IPS-20b (cell line): ENCODE data around the gene FMO3.

ENCODE experiments used
- H3K27ac ChIP-seq: one replicate; pipeline ENCODE4 v1.5.1; 2013; ENCODE audit warnings: low read length
- H3K27me3 ChIP-seq: 2 replicates; pipeline ENCODE4 v1.6.1; 2013; ENCODE audit warnings: mild to moderate bottlenecking, low read length, inconsistent platforms; ENCODE audit not compliant: insufficient read depth
- H3K36me3 ChIP-seq: 2 replicates; pipeline ENCODE4 v1.6.1; 2013; ENCODE audit warnings: low read depth, mild to moderate bottlenecking, inconsistent platforms, low read length, moderate library complexity; ENCODE audit not compliant: insufficient read depth
- H3K4me1 ChIP-seq: 2 replicates; pipeline ENCODE4 v1.6.1; 2013; ENCODE audit warnings: mild to moderate bottlenecking, control low read depth, inconsistent platforms, low read length, moderate library complexity; ENCODE audit not compliant: insufficient read depth
- H3K4me3 ChIP-seq: 2 replicates; pipeline ENCODE4 v1.5.1; 2013; ENCODE audit warnings: mild to moderate bottlenecking, low read length, inconsistent platforms
- H3K9ac ChIP-seq: 2 replicates; pipeline ENCODE4 v1.6.1; 2013; ENCODE audit warnings: low read depth, mild to moderate bottlenecking, inconsistent platforms, low read length, moderate library complexity
- H3K9me3 ChIP-seq: 2 replicates; pipeline ENCODE4 v1.6.1; 2013; ENCODE audit warnings: mild to moderate bottlenecking, low read depth, low read length, inconsistent platforms; ENCODE audit not compliant: insufficient read depth

FMO3 gene

DNA sequence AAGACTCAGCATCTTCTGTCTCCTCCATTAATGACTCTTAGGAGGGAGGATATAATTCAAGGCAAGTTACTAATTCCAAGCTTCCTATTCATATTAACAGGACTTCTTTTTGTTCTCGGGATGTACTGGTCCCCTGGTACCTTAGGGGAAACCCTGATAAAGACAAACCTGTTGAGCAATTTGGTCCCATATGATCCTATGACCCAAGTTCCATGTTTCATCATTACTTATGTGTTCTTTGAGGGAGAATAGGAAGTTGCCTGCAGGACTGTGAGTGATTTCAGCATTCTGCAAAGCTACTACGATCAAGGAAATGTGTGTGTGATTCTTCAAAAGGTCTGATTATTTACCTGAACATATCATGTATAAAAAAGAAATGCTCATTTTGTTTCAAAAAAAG, 5.8 kb upstream of the FMO3 start:
- H3K36me3 ChIP-seq = no peaks in the 10 kb centered on the region
- H3K27me3 ChIP-seq = no peaks in the 10 kb centered on the region
- no peaks in the 10 kb centered on the region for H3K4me1 ChIP-seq
- H3K9me3 ChIP-seq = no peaks in the 10 kb centered on the region
- no peak overlapping the region for H3K27ac ChIP-seq
- no peak overlapping the region for H3K4me3 ChIP-seq
- no peak overlapping the region for H3K9ac ChIP-seq

DNA sequence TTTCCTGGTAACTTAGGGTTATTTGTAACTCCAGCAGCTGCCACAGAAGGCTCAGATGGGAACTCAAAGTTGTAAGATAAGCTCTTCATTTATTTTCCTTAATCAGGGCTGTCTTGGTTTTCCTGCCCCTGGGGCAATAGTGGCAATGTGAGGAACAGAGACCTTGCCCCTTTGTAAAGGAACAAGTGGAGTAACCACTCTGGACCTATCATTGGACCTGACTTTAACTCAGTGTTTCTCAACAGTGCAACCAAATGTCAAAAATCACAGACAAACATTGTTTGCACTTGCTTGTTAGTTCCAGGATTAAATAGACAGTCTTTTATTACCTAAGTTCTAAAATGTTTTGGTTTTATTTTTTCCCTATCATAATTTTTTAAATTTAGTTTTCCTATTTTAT, 2.8 kb upstream of the FMO3 start:
- Histone ChIP-seq H3K36me3 (no peaks in the 10 kb centered on the region), H3K9me3 (no peaks in the 10 kb centered on the region), H3K27me3 (no peaks in the 10 kb centered on the region), H3K9ac (no peak overlapping the region), H3K4me1 (no peaks in the 10 kb centered on the region), H3K4me3 (no peak overlapping the region), H3K27ac (no peak overlapping the region)

DNA sequence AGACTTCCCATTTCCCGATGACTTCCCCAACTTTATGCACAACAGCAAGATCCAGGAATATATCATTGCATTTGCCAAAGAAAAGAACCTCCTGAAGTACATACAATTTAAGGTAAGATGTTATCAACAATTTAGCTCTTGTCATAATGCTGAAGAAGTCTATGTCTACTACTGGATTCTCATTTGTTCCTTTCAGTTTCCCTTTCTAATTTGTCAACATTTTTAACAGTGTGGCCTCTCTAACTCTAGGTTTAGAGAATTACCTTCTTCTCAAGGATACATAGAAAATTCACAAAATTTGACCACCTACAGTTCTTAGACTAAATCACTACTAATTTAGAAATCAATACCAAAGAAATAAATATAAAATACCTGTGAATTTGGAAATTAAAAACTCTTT, 13.2 kb downstream of the FMO3 start:
- H3K9me3 ChIP-seq = no peaks in the 10 kb centered on the region
- H3K4me1 ChIP-seq = no peaks in the 10 kb centered on the region
- H3K27me3 ChIP-seq = no peaks in the 10 kb centered on the region
- H3K27ac ChIP-seq = no peak overlapping the region
- no peaks in the 10 kb centered on the region for H3K36me3 ChIP-seq
- no peak overlapping the region for H3K4me3 ChIP-seq
- no peak overlapping the region for H3K9ac ChIP-seq

DNA sequence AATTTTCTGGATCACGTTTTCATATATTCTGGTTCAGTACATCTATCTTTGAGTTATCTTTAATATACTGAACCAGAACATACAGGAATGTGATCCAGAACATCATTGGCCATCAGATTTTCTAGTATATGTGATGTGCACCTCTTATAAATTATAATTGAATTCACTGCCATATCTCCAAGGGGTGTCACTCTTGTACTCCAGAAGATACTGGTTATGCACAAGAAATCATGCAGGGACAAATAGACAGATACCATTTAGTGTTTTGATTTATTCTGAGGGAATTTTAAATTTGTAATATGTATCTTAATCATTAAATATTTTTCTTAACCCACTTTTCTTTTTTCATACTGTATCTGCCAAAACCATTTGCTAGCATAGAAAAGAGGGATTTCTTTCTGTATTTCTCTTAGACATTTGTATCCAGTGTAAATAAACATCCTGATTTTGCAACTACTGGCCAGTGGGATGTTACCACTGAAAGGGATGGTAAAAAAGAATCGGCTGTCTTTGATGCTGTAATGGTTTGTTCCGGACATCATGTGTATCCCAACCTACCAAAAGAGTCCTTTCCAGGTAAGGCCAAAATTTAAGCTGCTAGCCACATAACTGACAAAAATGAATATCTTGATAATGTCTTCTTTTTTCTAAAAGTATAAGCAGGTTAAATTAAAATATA, 16.7 kb downstream of the FMO3 start:
- no peak overlapping the region for H3K27ac ChIP-seq
- H3K9me3 ChIP-seq = no peaks in the 10 kb centered on the region
- H3K36me3 ChIP-seq = no peaks in the 10 kb centered on the region
- no peaks in the 10 kb centered on the region for H3K27me3 ChIP-seq
- no peak overlapping the region for H3K4me3 ChIP-seq
- no peaks in the 10 kb centered on the region for H3K4me1 ChIP-seq
- H3K9ac ChIP-seq = no peak overlapping the region

DNA sequence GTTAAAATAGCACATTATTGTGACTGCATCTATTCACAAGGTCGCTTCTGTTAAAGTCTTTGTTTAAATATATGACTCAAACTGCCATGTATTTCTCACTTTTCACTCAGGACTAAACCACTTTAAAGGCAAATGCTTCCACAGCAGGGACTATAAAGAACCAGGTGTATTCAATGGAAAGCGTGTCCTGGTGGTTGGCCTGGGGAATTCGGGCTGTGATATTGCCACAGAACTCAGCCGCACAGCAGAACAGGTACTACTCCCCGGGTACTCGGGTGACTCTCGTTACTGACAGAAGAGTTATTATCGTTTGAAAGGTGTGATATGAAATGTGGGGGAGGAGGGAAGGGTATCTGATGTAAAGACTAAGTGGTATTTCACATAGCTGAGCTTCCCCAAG, 17.3 kb downstream of the FMO3 start:
- Histone ChIP-seq H3K4me3 (no peak overlapping the region), H3K36me3 (no peaks in the 10 kb centered on the region), H3K27me3 (no peaks in the 10 kb centered on the region), H3K4me1 (no peaks in the 10 kb centered on the region), H3K9ac (no peak overlapping the region), H3K27ac (no peak overlapping the region), H3K9me3 (no peaks in the 10 kb centered on the region)

DNA sequence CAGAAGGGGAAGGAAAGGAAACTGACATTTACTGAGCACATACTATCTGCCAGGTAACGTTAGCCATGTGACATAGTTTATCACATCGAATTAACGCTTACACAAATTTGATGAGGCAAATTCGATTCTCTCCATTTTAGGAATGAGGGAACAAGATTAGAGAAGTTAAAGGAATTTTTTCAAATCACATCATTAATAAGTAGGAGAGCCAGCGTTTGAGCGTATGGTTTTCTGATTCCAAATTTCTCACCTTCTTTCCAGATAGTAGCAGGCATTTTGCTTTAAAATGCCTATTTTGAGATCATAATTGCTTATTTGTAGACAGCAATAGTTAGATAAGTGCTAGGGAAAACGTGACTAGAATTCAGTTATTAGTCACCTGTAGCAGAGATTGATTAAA, 19.3 kb downstream of the FMO3 start:
- Histone ChIP-seq H3K4me3 (no peak overlapping the region), H3K9me3 (no peaks in the 10 kb centered on the region), H3K27me3 (no peaks in the 10 kb centered on the region), H3K36me3 (no peaks in the 10 kb centered on the region), H3K4me1 (no peaks in the 10 kb centered on the region), H3K9ac (no peak overlapping the region), H3K27ac (no peak overlapping the region)

DNA sequence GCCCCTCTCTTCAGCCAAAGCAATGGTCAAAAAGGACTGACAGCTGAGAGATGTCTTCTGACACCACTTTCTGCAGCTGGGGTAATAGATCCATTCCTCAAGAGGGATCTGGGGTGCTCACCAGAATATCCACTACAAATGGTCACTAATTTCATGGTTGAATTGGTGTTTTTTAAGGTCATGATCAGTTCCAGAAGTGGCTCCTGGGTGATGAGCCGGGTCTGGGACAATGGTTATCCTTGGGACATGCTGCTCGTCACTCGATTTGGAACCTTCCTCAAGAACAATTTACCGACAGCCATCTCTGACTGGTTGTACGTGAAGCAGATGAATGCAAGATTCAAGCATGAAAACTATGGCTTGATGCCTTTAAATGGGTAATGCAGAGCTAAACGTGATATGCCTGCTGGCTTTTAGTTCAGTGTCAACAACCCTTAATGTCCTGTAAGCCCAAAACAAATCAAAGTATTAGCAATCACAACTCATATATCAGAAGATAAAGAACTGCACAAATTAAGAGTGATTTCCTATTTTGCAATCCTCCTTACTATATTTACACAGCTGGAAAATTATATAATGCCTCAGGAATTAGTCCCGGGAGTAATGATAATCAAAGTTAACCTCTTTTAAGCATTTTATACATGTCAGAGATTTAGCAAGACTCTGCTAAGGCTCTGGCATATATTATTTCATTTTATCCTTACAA, 20.1 kb downstream of the FMO3 start:
- no peak overlapping the region for H3K27ac ChIP-seq
- no peak overlapping the region for H3K9ac ChIP-seq
- H3K36me3 ChIP-seq = no peaks in the 10 kb centered on the region
- no peaks in the 10 kb centered on the region for H3K9me3 ChIP-seq
- H3K27me3 ChIP-seq = no peaks in the 10 kb centered on the region
- no peak overlapping the region for H3K4me3 ChIP-seq
- no peaks in the 10 kb centered on the region for H3K4me1 ChIP-seq

DNA sequence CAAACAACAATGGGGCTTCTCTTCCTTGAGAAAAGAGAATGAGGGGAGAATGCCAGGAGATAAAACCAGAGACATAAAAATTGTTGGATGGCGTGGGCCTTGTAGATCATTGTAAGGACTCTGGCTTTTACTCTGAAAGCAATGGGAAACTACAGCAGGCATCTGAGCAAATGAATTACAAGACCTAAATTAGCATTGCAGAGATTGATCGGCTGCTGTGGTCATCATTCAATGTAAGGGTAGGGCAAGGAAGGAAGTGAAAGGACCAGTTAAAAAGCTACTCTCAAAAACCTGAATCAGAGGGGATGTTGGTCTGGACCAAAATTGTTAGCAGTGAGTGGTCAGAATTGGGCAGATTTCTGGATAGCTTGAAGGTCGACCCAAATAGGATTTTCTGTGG, 21.4 kb downstream of the FMO3 start:
- Histone ChIP-seq H3K9me3 (no peaks in the 10 kb centered on the region), H3K36me3 (no peaks in the 10 kb centered on the region), H3K9ac (no peak overlapping the region), H3K4me1 (no peaks in the 10 kb centered on the region), H3K27ac (no peak overlapping the region), H3K4me3 (no peak overlapping the region), H3K27me3 (no peaks in the 10 kb centered on the region)

DNA sequence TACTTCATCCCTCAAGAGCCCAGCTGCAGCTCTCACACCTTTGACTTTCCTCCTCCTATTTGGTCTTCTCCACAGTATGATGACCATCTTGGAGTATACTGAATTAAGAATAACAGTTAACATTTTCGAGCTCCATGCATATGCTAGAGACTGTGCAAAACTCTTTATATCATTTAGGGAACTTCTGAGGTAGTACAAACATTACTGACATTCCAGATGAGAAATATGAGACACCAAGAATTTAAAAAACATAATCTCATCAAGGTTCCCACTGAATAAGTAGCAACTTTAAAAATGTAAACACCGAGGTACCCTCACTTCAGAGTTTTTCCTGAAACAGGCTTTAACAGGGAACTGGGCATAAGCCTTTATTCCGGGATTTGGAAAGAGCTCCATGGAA, 22.7 kb downstream of the FMO3 start:
- Histone ChIP-seq H3K4me3 (no peak overlapping the region), H3K9me3 (no peaks in the 10 kb centered on the region), H3K27me3 (no peaks in the 10 kb centered on the region), H3K36me3 (no peaks in the 10 kb centered on the region), H3K9ac (no peak overlapping the region), H3K27ac (no peak overlapping the region), H3K4me1 (no peaks in the 10 kb centered on the region)

DNA sequence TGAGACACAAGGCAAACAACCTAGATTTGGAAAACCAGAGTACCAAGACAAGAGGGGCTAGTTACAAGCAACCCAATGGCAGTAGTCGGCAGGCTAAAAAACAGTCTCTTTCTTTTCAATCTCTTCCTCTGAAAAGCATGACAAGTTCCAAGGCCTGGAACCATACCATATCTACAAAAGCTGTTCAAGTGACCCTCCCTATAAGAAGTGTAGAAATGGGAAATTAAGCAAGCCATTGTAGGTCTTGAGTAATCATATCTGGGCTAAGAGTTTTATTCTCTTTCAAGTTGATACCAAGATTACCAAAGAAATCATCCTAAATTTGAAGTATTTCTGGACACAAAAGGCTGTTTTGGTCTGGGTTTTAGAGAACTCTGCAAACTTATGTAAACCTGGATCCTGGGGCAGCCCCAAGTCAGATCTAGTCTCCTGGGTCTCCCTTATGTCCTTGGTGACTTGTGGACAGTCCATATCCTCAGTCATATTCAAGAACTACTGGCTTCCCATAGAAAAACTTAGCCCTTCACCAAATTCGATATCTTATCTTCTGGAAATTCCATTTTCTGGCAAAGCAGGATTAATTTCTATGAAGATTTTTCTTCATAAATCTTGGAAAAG, 24.7 kb downstream of the FMO3 start:
- Histone ChIP-seq H3K36me3 (no peaks in the 10 kb centered on the region), H3K4me1 (no peaks in the 10 kb centered on the region), H3K27me3 (no peaks in the 10 kb centered on the region), H3K4me3 (no peak overlapping the region), H3K9me3 (no peaks in the 10 kb centered on the region), H3K9ac (no peak overlapping the region), H3K27ac (no peak overlapping the region)

DNA sequence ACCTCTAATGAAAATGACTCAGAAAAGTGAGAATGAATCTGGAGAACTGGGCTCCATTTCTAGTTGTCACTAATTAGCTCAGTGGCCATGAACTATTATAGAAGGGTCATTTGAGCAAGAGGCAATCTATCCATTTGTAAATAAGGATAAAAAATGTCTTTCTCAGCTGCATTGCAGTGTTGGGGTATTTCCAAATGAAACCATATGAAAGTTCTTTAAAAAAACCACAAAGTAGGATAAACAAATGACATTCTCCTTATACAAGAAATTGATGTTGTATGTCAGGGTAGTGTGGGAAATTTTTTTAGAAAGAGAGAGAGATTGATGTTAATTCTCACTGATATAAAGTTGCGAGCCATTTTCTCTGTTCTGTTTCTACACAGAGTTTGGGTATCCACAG, 26.0 kb downstream of the FMO3 start:
- Histone ChIP-seq H3K4me1 (no peaks in the 10 kb centered on the region), H3K9me3 (no peaks in the 10 kb centered on the region), H3K27ac (no peak overlapping the region), H3K27me3 (no peaks in the 10 kb centered on the region), H3K4me3 (no peak overlapping the region), H3K9ac (no peak overlapping the region), H3K36me3 (no peaks in the 10 kb centered on the region)

DNA sequence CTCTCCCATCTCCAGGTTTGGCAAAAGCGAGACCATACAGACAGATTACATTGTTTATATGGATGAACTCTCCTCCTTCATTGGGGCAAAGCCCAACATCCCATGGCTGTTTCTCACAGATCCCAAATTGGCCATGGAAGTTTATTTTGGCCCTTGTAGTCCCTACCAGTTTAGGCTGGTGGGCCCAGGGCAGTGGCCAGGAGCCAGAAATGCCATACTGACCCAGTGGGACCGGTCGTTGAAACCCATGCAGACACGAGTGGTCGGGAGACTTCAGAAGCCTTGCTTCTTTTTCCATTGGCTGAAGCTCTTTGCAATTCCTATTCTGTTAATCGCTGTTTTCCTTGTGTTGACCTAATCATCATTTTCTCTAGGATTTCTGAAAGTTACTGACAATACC, 26.4 kb downstream of the FMO3 start:
- no peak overlapping the region for H3K27ac ChIP-seq

More for the DNA sequence above, 26.4 kb downstream of the FMO3 start:
- Histone ChIP-seq H3K4me3 (no peak overlapping the region), H3K9me3 (no peaks in the 10 kb centered on the region), H3K9ac (no peak overlapping the region), H3K36me3 (no peaks in the 10 kb centered on the region), H3K4me1 (no peaks in the 10 kb centered on the region), H3K27me3 (no peaks in the 10 kb centered on the region)
